Measurements from ENCODE around the gene CLNS1A. TPM values are rescaled to one million over a fixed set of nuclear protein-coding genes. Genes with fewer than 3 reads are reported as not detected.

CLNS1A gene
- total RNA-seq, 1 donor from 2014 or later, result 149 TPM

DNA sequence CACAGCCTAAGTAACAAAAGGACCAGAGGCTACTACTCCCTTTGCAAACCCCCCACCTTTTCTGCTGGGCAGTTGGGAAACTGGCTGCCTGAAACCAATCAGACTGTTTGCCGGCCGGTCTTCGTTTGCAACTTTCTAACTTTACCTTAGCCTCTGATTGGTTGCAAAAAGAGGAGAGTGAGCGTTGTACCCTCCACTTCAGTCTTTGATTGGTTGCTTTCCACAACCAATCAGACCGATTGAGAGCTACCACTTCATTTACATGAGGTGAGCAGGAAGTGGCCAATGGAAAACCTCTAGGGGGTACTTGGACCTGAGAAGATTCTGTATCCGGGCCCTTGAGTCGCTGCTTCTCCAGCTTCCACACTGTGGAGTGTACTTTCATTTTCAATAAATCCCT, 18.8 kb upstream of the CLNS1A start:
- no peak overlapping the region for H3K4me3 Mint-ChIP-seq
- TF ChIP-seq, protein P1, sequence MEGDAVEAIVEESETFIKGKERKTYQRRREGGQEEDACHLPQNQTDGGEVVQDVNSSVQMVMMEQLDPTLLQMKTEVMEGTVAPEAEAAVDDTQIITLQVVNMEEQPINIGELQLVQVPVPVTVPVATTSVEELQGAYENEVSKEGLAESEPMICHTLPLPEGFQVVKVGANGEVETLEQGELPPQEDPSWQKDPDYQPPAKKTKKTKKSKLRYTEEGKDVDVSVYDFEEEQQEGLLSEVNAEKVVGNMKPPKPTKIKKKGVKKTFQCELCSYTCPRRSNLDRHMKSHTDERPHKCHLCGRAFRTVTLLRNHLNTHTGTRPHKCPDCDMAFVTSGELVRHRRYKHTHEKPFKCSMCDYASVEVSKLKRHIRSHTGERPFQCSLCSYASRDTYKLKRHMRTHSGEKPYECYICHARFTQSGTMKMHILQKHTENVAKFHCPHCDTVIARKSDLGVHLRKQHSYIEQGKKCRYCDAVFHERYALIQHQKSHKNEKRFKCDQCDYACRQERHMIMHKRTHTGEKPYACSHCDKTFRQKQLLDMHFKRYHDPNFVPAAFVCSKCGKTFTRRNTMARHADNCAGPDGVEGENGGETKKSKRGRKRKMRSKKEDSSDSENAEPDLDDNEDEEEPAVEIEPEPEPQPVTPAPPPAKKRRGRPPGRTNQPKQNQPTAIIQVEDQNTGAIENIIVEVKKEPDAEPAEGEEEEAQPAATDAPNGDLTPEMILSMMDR (conservative IDR thresholded peaks at IDR 0.05), result no peak
- H3K9me3 Mint-ChIP-seq, result no peaks in the 10 kb centered on the region
- DNase-seq (ENCODE audit: extremely low spot score, unreplicated experiment), result no peak
- H3K27ac Mint-ChIP-seq, result no peak overlapping the region
- H3K27me3 Mint-ChIP-seq, result no peaks in the 10 kb centered on the region
- H3K4me1 Mint-ChIP-seq (ENCODE audit: unreplicated experiment), result no peaks in the 10 kb centered on the region
- H3K36me3 Mint-ChIP-seq, result no peaks in the 10 kb centered on the region

DNA sequence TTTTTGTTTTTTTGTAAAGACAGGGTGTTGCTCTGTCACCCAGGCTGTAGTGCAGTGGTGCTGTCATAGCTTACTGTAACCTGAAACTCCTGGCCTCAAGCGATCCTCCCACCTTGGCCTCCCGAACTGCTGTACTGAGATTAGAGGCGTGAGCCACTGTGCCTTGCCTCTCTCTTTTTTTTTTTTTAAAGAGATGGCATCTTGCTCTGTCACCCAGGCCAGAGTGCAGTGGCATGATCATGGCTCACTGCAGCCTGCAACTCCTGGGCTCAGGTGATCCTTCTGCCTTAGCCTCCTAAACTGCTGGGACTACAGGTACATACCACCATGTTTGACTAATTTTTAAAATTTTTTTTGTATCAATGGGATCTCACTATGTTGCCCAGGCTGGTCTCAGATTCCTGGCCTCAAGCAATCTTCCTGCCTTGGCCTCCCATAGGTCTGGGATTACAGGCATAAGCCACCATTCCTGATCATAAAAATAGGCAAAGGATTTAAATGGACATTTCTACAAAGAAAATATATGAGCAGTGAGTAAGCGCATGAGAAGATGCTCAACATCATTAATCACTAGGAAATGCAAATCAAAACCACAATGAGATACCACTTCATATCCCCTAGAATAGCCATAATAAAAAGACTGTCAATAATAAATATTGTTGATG, 17.3 kb upstream of the CLNS1A start:
- Mint-ChIP-seq H3K9me3 (no peaks in the 10 kb centered on the region), H3K27ac (no peak overlapping the region)
- DNase-seq (ENCODE audit: extremely low spot score, unreplicated experiment), result no peak

DNA sequence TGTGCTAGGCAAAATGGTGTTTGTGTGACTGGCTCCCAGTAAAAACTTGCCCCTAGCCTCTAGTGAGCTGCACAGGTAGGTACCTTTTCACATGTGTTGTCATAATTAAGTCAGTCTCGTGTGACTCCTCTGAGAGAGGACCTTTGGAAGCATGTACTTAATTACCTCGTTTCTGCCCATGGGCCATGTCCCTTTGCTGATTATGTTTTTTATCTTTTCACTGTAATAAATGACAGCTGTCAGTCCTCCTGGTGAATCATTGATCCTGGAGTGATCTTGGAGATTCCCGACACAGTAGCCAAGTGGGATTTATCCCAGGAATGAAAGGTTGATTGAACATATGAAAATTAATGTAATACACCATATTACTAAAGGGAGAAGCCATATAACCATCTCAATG, 12.5 kb upstream of the CLNS1A start:
- H3K4me3 Mint-ChIP-seq, result no peak overlapping the region
- H3K36me3 Mint-ChIP-seq, result no peaks in the 10 kb centered on the region
- H3K27ac Mint-ChIP-seq, result no peak overlapping the region
- TF ChIP-seq, protein P1 (conservative IDR thresholded peaks at IDR 0.05), result no peak
- H3K9me3 Mint-ChIP-seq, result no peaks in the 10 kb centered on the region
- peaks cover 6% of the 10 kb centered on the region for H3K27me3 Mint-ChIP-seq
- no peak for DNase-seq (ENCODE audit: extremely low spot score, unreplicated experiment)
- H3K4me1 Mint-ChIP-seq (ENCODE audit: unreplicated experiment), result no peaks in the 10 kb centered on the region

More for the DNA sequence above, 17.3 kb upstream of the CLNS1A start:
- Mint-ChIP-seq H3K4me3 (no peak overlapping the region), H3K36me3 (no peaks in the 10 kb centered on the region), H3K27me3 (peaks cover 2% of the 10 kb centered on the region), H3K4me1 (ENCODE audit: unreplicated experiment) (no peaks in the 10 kb centered on the region)
- TF ChIP-seq, protein P1 (conservative IDR thresholded peaks at IDR 0.05), result no peak

DNA sequence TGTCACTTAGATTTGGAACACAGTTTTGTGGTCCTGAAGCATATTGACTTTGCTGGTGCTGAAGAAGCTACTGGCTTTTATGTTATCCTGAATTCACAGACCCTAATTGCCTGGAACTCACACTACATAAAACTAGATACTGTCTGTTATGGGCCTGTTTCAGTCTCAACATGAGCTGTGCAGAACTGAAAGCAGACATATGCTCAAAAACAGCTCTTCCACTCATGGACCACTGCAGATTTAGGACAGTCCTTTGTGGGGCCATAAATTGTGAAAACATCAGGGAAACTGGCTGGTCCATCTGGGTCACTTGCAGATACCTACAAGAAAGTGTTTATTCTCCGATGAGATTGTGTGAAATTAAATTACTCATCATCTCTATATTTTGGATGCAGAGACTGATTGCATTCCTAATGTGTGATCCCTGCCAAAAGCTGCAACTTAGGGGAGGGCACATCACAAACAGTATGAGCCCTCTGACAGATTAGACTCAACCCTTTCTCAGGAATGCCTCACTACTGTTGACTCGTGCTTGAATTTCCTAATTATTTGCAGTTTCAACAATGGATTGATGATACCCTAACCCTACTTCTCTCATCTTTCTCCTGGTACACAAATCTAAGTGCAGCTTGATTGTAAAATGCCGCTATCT, 10.2 kb upstream of the CLNS1A start:
- H3K27ac Mint-ChIP-seq, result no peak overlapping the region
- TF ChIP-seq, protein P1 (conservative IDR thresholded peaks at IDR 0.05), result no peak
- DNase-seq (ENCODE audit: extremely low spot score, unreplicated experiment), result no peak
- no peaks in the 10 kb centered on the region for H3K9me3 Mint-ChIP-seq
- no peaks in the 10 kb centered on the region for H3K4me1 Mint-ChIP-seq (ENCODE audit: unreplicated experiment)
- no peaks in the 10 kb centered on the region for H3K36me3 Mint-ChIP-seq
- no peak overlapping the region for H3K4me3 Mint-ChIP-seq
- H3K27me3 Mint-ChIP-seq, result peaks cover 6% of the 10 kb centered on the region

DNA sequence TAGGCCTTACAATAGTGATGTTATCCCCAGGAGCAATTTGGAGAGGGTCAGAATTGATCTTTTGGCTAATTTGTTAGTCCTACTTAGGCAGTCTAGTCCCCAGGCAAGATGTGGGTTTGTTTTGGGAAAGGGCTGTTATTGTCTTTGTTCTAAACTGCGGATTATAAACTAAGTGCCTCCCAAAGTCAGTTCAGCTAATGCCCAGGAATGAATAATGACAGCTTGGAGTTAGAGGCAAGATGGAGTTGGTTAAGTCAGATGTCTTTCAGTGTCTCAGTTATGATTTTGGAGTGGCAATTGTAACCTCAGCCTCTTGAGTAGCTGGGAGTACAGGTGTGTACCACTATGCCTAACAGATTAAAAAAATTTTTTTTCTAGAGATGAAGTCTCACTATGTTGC, 7.3 kb upstream of the CLNS1A start:
- peaks cover 4% of the 10 kb centered on the region for H3K27me3 Mint-ChIP-seq
- no peak for DNase-seq (ENCODE audit: extremely low spot score, unreplicated experiment)
- TF ChIP-seq, protein P1 (conservative IDR thresholded peaks at IDR 0.05), result no peak
- no peak overlapping the region for H3K27ac Mint-ChIP-seq
- no peak overlapping the region for H3K4me3 Mint-ChIP-seq
- H3K36me3 Mint-ChIP-seq, result no peaks in the 10 kb centered on the region
- H3K4me1 Mint-ChIP-seq (ENCODE audit: unreplicated experiment), result no peaks in the 10 kb centered on the region
- no peaks in the 10 kb centered on the region for H3K9me3 Mint-ChIP-seq

Measured in type B pancreatic cell (in vitro differentiated cells).